NCI-H345 treated with DMSO at 0.1 percent for 48 hours (cell line): ENCODE results near the gene CTBP1.
"Not testable (repeated sequence)": the region's sequence is repeated elsewhere in the genome, so short reads cannot be mapped to it uniquely, and the experiment has no call there.

Source experiments
- DNase-seq: peaks from one replicate; lab custom pipeline; 2025; ENCODE audit not compliant: unreplicated experiment; lab: John Stamatoyannopoulos, UW

The CTBP1 gene

GRCh38 chr4:1248245-1249147, at the start of gene CTBP1:
TSS of gene CTBP1 (minus strand) at chr4:1249130. CDS start at chr4:1241331, 7,799 bp downstream.
- DNase-seq, result peak; percentile 31

DNA sequence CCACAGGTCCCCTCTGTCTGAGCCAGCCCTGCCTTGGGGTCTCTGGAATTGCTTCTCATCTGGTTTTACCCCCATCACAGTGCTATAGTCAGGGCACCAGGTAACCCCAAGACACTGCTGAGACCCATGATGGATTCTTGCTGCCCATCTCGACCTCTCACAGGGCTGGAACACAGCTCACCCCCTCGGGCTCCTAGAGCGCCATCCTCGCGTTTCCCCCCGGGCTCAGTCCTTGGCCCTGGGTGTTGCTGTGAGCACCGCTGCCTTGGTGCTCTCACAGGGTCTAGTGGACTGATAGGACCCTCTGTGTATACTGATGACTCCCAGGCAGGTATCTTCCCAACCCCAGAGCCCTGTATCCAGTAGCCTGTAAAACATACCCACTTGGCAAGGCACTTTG, 49.5 kb upstream of the CTBP1 start:
- DNase-seq, result no peak

- DNase-seq, result no peak
Observed at GRCh38 chr4:1297456-1298325, 48.8 kb upstream of the CTBP1 start.

- no peak for DNase-seq
Observed at GRCh38 chr4:1297023-1297395, 48.1 kb upstream of the CTBP1 start.

DNA sequence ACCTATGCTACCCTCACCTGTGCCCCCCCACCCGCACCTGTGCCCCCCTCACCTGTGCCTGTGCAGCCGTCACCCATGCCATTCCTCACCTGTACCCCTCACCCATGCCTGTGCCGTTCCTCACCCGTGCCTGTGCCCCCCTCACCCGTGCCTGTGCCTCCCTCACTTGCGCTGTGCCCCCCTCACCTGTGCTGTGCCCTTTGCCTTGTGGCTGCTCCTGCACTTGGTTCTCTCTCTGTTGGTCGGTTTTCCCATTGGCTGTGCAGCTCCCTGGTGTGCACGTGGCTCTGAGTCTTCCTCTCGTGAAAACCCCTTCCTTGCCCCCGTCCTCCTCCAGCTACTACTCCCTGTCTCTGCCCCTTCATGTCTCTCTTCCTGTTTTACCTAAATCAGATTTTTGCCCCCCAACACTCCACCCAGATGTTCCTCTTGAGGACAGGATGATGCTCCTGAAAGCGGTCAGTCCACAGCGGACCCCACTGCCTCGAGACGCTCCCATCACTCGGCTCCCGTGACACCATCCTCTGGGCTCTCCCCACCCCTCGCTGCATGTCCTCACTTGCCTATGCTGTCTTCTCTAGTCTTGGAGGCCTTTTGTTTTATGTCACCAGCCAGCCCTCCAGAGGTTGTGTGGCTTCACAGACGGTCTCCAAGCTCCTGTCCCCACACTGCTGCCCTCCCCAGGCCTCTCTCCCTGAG, 47.5 kb upstream of the CTBP1 start:
- DNase-seq, result no peak

GRCh38 chr4:1295405-1296055, 46.6 kb upstream of the CTBP1 start:
- DNase-seq, result no peak

DNA sequence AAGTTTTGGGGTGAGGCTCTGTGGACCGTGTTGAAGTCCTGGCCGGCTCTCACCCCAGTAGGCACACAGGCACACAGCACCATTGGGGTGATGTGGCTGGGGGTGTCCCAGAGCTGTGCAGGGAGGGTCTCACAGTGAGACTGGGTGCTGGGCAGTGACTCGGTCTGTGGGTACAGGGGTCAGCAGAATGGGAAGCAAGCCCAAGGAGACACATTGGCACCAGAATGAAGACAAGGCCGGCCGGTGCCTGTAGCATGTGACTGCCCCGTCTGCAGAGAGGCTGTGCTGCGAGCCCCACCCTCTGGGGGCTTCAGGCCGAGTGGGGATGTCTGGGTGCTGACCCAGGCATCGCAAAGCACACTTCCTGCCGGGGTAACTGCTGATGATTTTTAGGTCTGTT, 46.0 kb upstream of the CTBP1 start:
- no peak for DNase-seq

DNA sequence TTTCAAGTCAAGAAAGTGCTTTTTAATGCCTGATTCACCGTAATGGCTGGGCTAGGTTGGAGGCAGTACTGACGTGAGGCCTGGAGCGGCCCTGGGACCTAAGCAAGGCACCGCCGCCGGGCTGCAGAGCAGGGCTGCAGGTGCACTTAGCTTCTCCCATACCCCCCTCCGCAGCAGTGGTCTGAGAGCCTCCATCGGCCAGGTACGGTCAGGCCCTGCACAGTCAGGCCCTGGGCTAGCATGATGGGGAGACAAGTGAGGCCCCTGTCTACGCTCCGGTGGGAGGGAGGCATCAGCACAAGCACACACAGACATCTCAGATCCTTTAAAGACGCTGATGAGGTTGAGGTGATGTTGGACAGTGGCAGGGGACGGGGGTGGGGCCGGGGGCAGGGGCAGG, 45.5 kb upstream of the CTBP1 start:
- no peak for DNase-seq

DNA sequence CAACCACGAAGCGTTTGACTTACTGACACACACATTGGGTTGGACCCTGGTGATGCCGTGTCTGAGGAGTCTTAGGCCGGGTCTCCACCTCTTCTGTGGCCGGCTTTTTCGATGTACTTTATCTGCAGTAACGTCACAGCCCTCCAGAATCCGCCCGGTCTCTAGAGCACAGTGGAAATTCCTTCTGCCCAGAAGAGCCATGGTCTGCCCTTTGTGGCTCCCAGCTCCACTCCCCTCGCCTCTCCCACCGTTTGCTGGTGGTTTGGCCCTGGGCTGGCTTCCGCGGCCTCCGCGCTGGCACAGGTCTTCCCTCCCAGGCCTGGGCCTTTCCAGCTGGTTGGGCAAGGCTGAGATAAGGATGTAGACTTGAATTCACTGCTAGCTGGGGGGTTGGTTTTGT, 45.1 kb upstream of the CTBP1 start:
- no peak for DNase-seq

DNA sequence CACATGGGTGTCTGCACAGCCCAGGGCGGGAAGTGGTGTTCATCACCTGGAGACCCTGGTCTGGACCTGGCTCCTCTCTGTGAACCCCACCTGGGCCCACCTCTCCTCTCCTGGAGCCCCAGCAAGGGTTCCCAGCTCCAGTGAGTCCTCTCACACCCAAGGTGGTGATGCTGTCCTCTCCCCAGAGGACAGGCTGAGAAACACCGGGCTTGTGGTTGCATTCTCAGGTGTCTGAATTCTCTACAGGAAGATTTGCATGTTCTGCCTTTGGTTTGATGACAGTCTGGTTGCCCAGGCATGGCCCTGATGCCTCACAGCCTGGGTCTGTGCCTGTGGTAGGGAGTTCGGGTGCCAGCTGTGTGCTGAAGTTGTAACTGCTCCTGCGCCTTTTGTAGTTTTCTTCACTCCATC, 44.6 kb upstream of the CTBP1 start:
- DNase-seq, result no peak

- not testable (repeated sequence) for DNase-seq
Observed at GRCh38 chr4:1292703-1293011, 43.7 kb upstream of the CTBP1 start.

GRCh38 chr4:1291996-1292702, 43.2 kb upstream of the CTBP1 start:
- no peak for DNase-seq

- no peak for DNase-seq
Observed at GRCh38 chr4:1291091-1291490, 42.2 kb upstream of the CTBP1 start.

- DNase-seq, result no peak
Observed at GRCh38 chr4:1290165-1290977, 41.4 kb upstream of the CTBP1 start.

GRCh38 chr4:1289207-1290164, 40.6 kb upstream of the CTBP1 start, which contains the start of gene MAEA:
TSS of gene MAEA (plus strand) at chr4:1289891. CDS start at chr4:1289914, 23 bp downstream.
- DNase-seq, result peak; percentile 78

DNA sequence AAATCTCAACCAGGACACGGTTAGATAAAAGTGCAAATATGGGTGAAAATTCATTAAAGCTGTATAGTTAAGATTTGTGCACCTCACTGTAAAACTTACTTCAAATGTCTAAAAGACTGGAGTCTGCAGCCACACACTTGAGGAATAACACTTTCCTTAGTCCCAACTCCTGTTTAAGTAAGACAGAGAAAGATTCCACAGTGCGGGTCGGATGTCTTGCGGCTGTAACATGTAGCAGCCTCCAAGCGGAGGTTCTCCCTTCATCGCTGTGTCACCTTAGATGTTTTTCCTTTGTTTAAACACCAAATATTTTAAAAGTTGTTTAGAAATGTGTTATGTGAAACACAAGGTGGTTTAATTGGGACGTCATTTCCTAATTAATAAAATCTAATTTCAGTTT, 39.9 kb upstream of the CTBP1 start:
- no peak for DNase-seq

DNA sequence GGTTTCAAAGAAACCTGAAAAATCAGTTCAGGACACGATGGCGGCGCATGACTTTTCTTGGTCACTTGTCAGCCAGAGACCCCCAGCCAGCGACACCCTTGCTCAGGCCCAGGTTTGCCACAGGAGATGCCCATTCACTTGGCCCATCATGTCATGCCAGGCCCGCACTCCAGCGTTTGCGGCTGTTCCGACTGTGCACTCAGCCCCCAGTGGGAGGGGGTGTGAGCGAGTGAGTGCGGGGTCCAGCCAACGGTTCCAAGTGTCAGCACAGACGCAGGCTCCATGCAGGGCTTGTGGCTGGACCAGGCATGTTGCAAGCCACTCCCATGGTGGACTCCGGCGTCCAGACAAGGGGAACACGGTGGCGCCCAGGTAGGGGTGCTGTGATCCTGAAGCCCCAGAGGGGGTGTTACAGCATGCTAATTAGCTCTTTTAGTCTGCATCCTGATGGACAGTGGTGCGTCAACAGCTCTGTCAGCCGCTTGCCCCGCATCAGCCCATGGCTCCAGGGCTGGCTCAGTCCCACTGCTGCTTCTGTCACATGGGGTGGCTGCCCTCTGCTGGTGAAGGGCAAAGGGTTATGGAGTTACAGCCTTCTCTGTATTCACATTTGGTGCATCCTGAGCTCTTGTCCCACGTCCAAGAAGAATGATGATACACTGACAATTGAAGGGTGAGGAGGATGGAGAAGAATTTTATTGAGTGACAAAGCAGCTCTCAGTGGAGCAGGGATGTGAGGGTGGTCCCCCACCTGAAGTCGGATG, 37.0 kb upstream of the CTBP1 start:
- no peak for DNase-seq
